Thyroid gland (tissue), 4 donors: ENCODE measurements around the gene DOK7. TPM values are rescaled to one million over a fixed set of nuclear protein-coding genes. Genes with fewer than 3 reads are reported as not detected.

ENCODE experiments used
- DNase-seq, 2 donors: peaks; one replicate each; pipeline ENCODE4 v3.0.0-alpha.2; 2019
- H3K27ac ChIP-seq, 3 donors: fragments of 200-600 bp; sonication (generic); 1 replicate in 2 of 3; 2 replicates in 1 of 3; pipeline ENCODE4 v1.5.1; 2016 to 2019; ENCODE audit warnings: mild to moderate bottlenecking in 1 of 3, moderate library complexity in 1 of 3
- H3K27me3 ChIP-seq: fragments of 200-600 bp; sonication (generic); one replicate; pipeline ENCODE4 v1.5.1; 2019
- H3K36me3 ChIP-seq, 2 donors: fragments of 200-600 bp; sonication (generic); one replicate each; pipeline ENCODE4 v1.5.1; 2016 to 2019
- H3K4me1 ChIP-seq, 2 donors: fragments of 200-600 bp; sonication (generic); one replicate each; pipeline ENCODE4 v1.5.1; 2017 to 2019
- H3K4me3 ChIP-seq, 3 donors: fragments of 200-600 bp; sonication (generic); replicated peaks in 1 of 3; 1 replicate in 2 of 3; 2 replicates in 1 of 3; pipeline ENCODE4 v1.5.1; 2016; ENCODE audit warnings: mild to moderate bottlenecking in 1 of 3
- H3K9me3 ChIP-seq: fragments of 200-600 bp; sonication (generic); one replicate; pipeline ENCODE4 v1.5.1; 2017
- CTCF ChIP-seq, 6 experiments: fragments of 200-600 bp in 3 of 6; fragments of 450-650 bp in 3 of 6; sonication (generic) in 3 of 6; IDR thresholded peaks; one replicate each; pipeline ENCODE4 v1.5.1; 2016 to 2019; ENCODE audit warnings: antibody characterized with exemption in 6 of 6, mild to moderate bottlenecking in 2 of 6, inconsistent platforms in 1 of 6, moderate library complexity in 1 of 6
- POLR2A ChIP-seq, 2 donors: fragments of 450-650 bp; IDR thresholded peaks; one replicate each; pipeline ENCODE4 v1.6.1; 2017; ENCODE audit warnings: antibody characterized with exemption in 2 of 2, mild to moderate bottlenecking in 2 of 2, moderate library complexity in 1 of 2
- WGBS, 2 donors: methylation state at CpG; one replicate each; pipeline ENCODE4 v1.1.5; 2017; 5-methylcytosine and 5-hydroxymethylcytosine counted together
- intact Hi-C: fragments of 100-400 bp; cut with DNase I; formaldehyde crosslinking; loops from one replicate; pipeline ENCODE4 v1.15.1; 2023
- total RNA-seq, 4 donors: library from RNA; depleted of rRNA; stranded (reverse); fragments of >200 nt; gene quantifications; one replicate each; pipeline ENCODE4 v1.2.3, GENCODE V29; 2016

DOK7 gene
- total RNA-seq, 4 donors from 2014 or later, result 0.25 to 2.7 (median 0.52) TPM

DNA sequence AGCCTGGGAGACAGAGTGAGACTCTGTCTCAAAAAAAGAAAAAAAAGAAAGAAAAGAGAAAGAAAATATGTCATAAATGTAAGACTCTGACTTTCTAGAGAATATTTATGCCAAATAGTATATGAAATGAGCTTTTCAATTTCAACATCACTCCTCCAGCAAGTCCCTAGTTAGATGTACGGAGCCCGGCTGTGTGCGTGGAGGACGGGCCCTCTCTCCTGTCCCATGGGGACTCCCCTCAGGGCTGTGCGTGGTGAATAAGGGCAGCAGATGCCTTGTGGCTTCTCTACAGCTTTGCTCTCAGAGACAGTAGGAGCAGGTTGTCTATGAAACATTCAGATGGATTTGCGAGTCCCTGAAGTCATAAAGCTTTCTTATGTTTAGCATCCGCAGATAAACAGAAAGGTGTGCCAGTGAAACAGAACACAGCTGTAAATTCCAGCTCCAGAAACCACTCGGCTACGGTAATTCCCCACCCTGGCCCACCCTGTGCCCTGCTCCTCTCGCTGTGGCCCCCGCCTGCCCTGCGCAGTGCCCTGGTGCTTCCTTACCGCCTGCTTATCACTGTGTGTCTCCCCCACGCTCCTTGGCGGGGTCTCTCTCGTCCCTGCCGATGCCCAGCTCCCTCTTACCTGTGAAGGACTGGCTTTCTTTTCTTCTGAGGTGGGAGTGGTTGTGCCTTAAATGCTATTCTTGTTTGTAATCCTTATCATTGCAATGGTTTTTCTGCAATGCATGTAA, 35.2 kb upstream of the DOK7 start:
- Histone ChIP-seq H3K4me1 (no peaks in the 10 kb centered on the region), H3K4me3 (no peak overlapping the region), H3K36me3 (peaks cover 7 to 14% of the 10 kb centered on the region in 2 donors), H3K27ac (no peak overlapping the region), H3K9me3 (no peaks in the 10 kb centered on the region), H3K27me3 (no peaks in the 10 kb centered on the region)
- intact Hi-C loops, result no loop called here
- no peak for DNase-seq
- WGBS, 2 donors, result 96% methylated on average over 17 of the region's 17 CpGs
- no peak for TF ChIP-seq CTCF (IDR thresholded peaks at IDR 0.05)
- no peak for TF ChIP-seq POLR2A (IDR thresholded peaks at IDR 0.05)

DNA sequence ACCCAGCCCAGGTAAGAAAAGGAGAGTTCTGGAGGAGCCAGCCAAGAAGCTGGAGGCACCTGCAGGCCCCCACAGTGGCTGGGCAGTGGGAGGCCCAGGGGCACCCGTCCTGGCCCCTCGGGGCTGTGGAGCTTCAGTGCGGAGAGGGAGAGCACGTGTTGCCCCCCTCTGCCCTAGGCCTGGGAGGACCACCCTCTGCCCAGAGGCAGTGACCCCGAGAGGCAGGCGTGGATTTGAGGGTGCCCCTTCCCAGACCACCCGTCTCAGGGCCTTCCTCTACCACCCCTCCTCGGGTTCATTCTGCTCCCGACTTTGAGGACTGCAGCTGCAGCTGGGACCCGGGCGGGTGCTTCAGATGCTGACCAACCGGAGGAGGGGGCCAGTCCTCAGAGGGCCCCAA, 33.5 kb upstream of the DOK7 start:
- H3K4me1 ChIP-seq, result no peaks in the 10 kb centered on the region
- H3K36me3 ChIP-seq, result peaks cover 3 to 5% of the 10 kb centered on the region in 2 donors
- no peak for DNase-seq
- TF ChIP-seq POLR2A (IDR thresholded peaks at IDR 0.05) (no peak), CTCF (IDR thresholded peaks at IDR 0.05) (no peak)
- H3K9me3 ChIP-seq, result no peaks in the 10 kb centered on the region
- no peaks in the 10 kb centered on the region for H3K27me3 ChIP-seq
- intact Hi-C loops, result no loop called here
- no peak overlapping the region for H3K27ac ChIP-seq
- no peak overlapping the region for H3K4me3 ChIP-seq
- 78 to 100% methylated on average over 1 to 8 of the region's 12 CpGs for WGBS, 2 donors

- Histone ChIP-seq H3K36me3 (peaks cover 0 to 5% of the 10 kb centered on the region in 2 donors), H3K27ac (no peak overlapping the region), H3K9me3 (no peaks in the 10 kb centered on the region), H3K27me3 (no peaks in the 10 kb centered on the region), H3K4me1 (no peaks in the 10 kb centered on the region), H3K4me3 (no peak overlapping the region)
- intact Hi-C loops, result no loop called here
- TF ChIP-seq CTCF (IDR thresholded peaks at IDR 0.05) (no peak), POLR2A (IDR thresholded peaks at IDR 0.05) (no peak)
- WGBS, 2 donors, result 73 to 93% methylated on average over 5 to 14 of the region's 21 CpGs
- DNase-seq, result no peak
These were observed 32.6 kb upstream of the DOK7 start for GRCh38 chr4:3430524-3430923.

- intact Hi-C loops, result no loop called here
- H3K36me3 ChIP-seq, result peaks cover 0 to 5% of the 10 kb centered on the region in 2 donors
- no peak for DNase-seq
- H3K27ac ChIP-seq, result no peak overlapping the region
- H3K27me3 ChIP-seq, result no peaks in the 10 kb centered on the region
- no peaks in the 10 kb centered on the region for H3K9me3 ChIP-seq
- WGBS, 2 donors, result 92 to 93% methylated on average over 24 to 28 of the region's 28 CpGs
- no peaks in the 10 kb centered on the region for H3K4me1 ChIP-seq
- no peak overlapping the region for H3K4me3 ChIP-seq
- TF ChIP-seq POLR2A (IDR thresholded peaks at IDR 0.05), result no peak
- TF ChIP-seq CTCF (IDR thresholded peaks at IDR 0.05), result no peak
These were observed 31.6 kb upstream of the DOK7 start for GRCh38 chr4:3431446-3431993.

DNA sequence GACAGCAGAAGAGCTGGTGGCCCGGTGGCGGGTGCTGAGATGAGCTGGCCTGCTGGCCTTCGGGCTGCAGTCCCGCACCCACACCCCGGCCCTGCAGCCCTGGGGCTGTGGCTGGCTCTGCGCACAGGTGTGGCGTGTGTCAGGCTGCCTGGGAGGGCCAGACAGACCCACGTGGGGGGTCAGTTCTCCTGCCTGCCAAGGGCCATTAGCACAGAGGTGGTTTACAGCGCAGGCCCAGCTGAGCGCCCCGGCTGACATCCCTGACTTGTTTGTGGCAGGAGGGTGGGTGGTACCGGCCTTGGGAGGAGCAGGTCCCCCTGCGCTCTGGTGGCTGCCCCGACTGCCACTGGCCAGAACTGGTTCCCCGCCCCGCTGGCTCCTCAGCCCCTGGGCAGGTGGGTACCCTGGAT, 30.7 kb upstream of the DOK7 start:
- no peak overlapping the region for H3K4me3 ChIP-seq
- H3K4me1 ChIP-seq, result no peaks in the 10 kb centered on the region
- intact Hi-C loops, result no loop called here
- no peak overlapping the region for H3K27ac ChIP-seq
- TF ChIP-seq CTCF (IDR thresholded peaks at IDR 0.05), result no peak
- no peak for TF ChIP-seq POLR2A (IDR thresholded peaks at IDR 0.05)
- H3K27me3 ChIP-seq, result no peaks in the 10 kb centered on the region
- H3K9me3 ChIP-seq, result no peaks in the 10 kb centered on the region
- H3K36me3 ChIP-seq, result peaks cover 0 to 5% of the 10 kb centered on the region in 2 donors
- no peak for DNase-seq
- WGBS, 2 donors, result 89 to 97% methylated on average over 14 to 15 of the region's 16 CpGs
